HepG2 (cell line): ENCODE data around the gene S100A16. TPM values are rescaled to one million over a fixed set of nuclear protein-coding genes. Genes with fewer than 3 reads are reported as not detected.

Experiments
- ATAC-seq: fragments of 200-7000 bp; cut with Tn5 transposase; 3 replicates; pipeline ENCODE4 v1.9.1; 2020; ENCODE audit warnings: mild to moderate bottlenecking, moderate library complexity
- BruUV-seq: library from RNA; stranded (reverse); fragments of 400-500 nt; replicated peaks from 2 replicates; lab custom pipeline; 2021; lab: Mats Ljungman, UMichigan
- CTCF ChIA-PET: fragments of 300-600 bp; formaldehyde crosslinking; extraction: SDS; loops from one replicate; lab custom pipeline; 2021; ENCODE audit warnings: low total read pairs, inconsistent platforms, low intra/inter-chr PET ratio; lab: Yijun Ruan, JAX
- POLR2A ChIA-PET: fragments of 350-600 bp; sonication (Branson Sonifier 250); formaldehyde crosslinking; loops from one replicate; lab custom pipeline; 2020; ENCODE audit warnings: antibody characterized with exemption, inconsistent platforms; lab: Yijun Ruan, JAX
- DNase-seq: peaks from one replicate; pipeline ENCODE4 v3.0.0-alpha.2; 2015; ENCODE audit warnings: low spot score
- FAIRE-seq: peaks from 3 replicates; lab custom pipeline; 2011; peaks lifted over from hg19 to GRCh38; lab: Jason Lieb, UNC
- H2AFZ ChIP-seq: one replicate; pipeline ENCODE4 v1.6.1; 2011; ENCODE audit warnings: low read length, inconsistent platforms
- H3K27ac ChIP-seq: fragments of 300-600 bp; 3 replicates; pipeline ENCODE4 v1.8.0; 2011; ENCODE audit warnings: mixed run types, mild to moderate bottlenecking, mixed read lengths, low read length, inconsistent platforms; ENCODE audit not compliant: insufficient read depth; ENCODE audit errors: extremely low read length
- H3K27me3 ChIP-seq, 2 experiments: fragments of 200-600 bp in 1 of 2; 2 replicates in 1 of 2; 3 replicates in 1 of 2; pipeline versions ENCODE4 v1.6.0 to v1.8.0; 2011; ENCODE audit warnings: low read length in 2 of 2, mild to moderate bottlenecking in 2 of 2, moderate library complexity in 2 of 2, inconsistent platforms in 1 of 2; ENCODE audit not compliant: insufficient read depth in 2 of 2, control insufficient read depth in 1 of 2
- H3K36me3 ChIP-seq, 2 experiments: fragments of 200-600 bp in 1 of 2; replicated peaks in 1 of 2; 2 replicates in 1 of 2; 3 replicates in 1 of 2; pipeline versions ENCODE4 v1.5.1 to v1.8.0; 2011; ENCODE audit warnings: low read length in 2 of 2, inconsistent platforms in 1 of 2; ENCODE audit not compliant: insufficient read depth in 2 of 2, control insufficient read depth in 1 of 2
- H3K4me1 ChIP-seq: 2 replicates; pipeline ENCODE4 v1.5.1; 2012; ENCODE audit warnings: low read length, inconsistent platforms; ENCODE audit not compliant: insufficient read depth
- H3K4me2 ChIP-seq: 2 replicates; pipeline ENCODE4 v1.6.0; 2011; ENCODE audit warnings: low read depth, low read length, inconsistent platforms
- H3K4me3 ChIP-seq, 3 experiments: fragments of 200-600 bp in 1 of 3; sonication (generic), shearing (Covaris generic) in 1 of 3; replicated peaks in 1 of 3; 2 replicates each; pipeline ENCODE4 v1.5.1; 2011 to 2016; ENCODE audit warnings: low read length in 3 of 3, inconsistent platforms in 2 of 3, low read depth in 2 of 3, mild to moderate bottlenecking in 2 of 3, control low read depth in 1 of 3, mixed read lengths in 1 of 3; ENCODE audit not compliant: insufficient read depth in 1 of 3
- H3K79me2 ChIP-seq: one replicate; pipeline ENCODE4 v1.6.1; 2011; ENCODE audit warnings: low read length, inconsistent platforms; ENCODE audit not compliant: insufficient read depth
- H3K9ac ChIP-seq: 2 replicates; pipeline ENCODE4 v1.6.0; 2011; ENCODE audit warnings: mild to moderate bottlenecking, low read depth, low read length, inconsistent platforms; ENCODE audit not compliant: insufficient read depth
- H3K9me3 ChIP-seq: 2 replicates; pipeline ENCODE4 v1.5.1; 2012; ENCODE audit warnings: mild to moderate bottlenecking, low read length
- H4K20me1 ChIP-seq: 2 replicates; pipeline ENCODE4 v1.6.0; 2011; ENCODE audit warnings: inconsistent platforms, mild to moderate bottlenecking, low read length, moderate library complexity; ENCODE audit not compliant: insufficient read depth
- HDAC2 ChIP-seq: sonication (generic); formaldehyde crosslinking; IDR thresholded peaks from 2 replicates; pipeline ENCODE4 v1.4.0; 2020; ENCODE audit warnings: missing genetic modification reagents
- HES4 ChIP-seq: sonication (generic); formaldehyde crosslinking; IDR thresholded peaks from 2 replicates; pipeline ENCODE4 v1.9.0; 2021; ENCODE audit warnings: mild to moderate bottlenecking, missing genetic modification reagents, borderline replicate concordance
- MXD4 ChIP-seq: IDR thresholded peaks from 2 replicates; pipeline ENCODE4 v1.6.1; 2016; ENCODE audit warnings: mild to moderate bottlenecking, missing biosample characterization, missing genetic modification reagents
- SALL1 ChIP-seq: sonication (generic); formaldehyde crosslinking; IDR thresholded peaks from 2 replicates; pipeline ENCODE4 v1.8.0; 2022; ENCODE audit warnings: mild to moderate bottlenecking, missing genetic modification reagents
- SMC3 ChIP-seq: IDR thresholded peaks from 2 replicates; pipeline ENCODE4 v1.6.1; 2011; ENCODE audit warnings: low read length, improper control_type of control experiment
- ZFY ChIP-seq: sonication (generic); formaldehyde crosslinking; IDR thresholded peaks from 2 replicates; pipeline ENCODE4 v1.4.0; 2020; ENCODE audit warnings: missing genetic modification reagents
- ZNF431 ChIP-seq: sonication (generic); formaldehyde crosslinking; IDR thresholded peaks from 2 replicates; pipeline ENCODE4 v1.9.0; 2022; ENCODE audit warnings: missing genetic modification reagents, low read depth, mild to moderate bottlenecking, borderline replicate concordance
- ZNF556 ChIP-seq: sonication (generic); formaldehyde crosslinking; IDR thresholded peaks from 2 replicates; pipeline ENCODE4 v1.4.0; 2020; ENCODE audit warnings: mild to moderate bottlenecking, missing genetic modification reagents, borderline replicate concordance
- ZNF883 ChIP-seq: sonication (generic); formaldehyde crosslinking; IDR thresholded peaks from 2 replicates; pipeline ENCODE4 v1.5.1; 2020; ENCODE audit warnings: mild to moderate bottlenecking, missing genetic modification reagents; ENCODE audit errors: not compliant biosample characterization
- WGBS: methylation state at CpG from one replicate; pipeline ENCODE4 v1.1.6; 2017; ENCODE audit warnings: low lambda C conversion rate; 5-methylcytosine and 5-hydroxymethylcytosine counted together
- in situ Hi-C: cut with HindIII; loops from 2 replicates; pipeline ENCODE4 v1.10.0; 2017; ENCODE audit warnings: low pct_unique_long_range_greater_than_20kb; ENCODE audit not compliant: extremely low pct_ligation_motif_present
- intact Hi-C: fragments of 100-400 bp; cut with micrococcal nuclease; formaldehyde crosslinking; loops from one replicate; pipeline ENCODE4 v1.10.0; 2022; ENCODE audit not compliant: unreplicated experiment
- polyA plus RNA-seq, 8 experiments: library from polyadenylated mRNA; depleted of rRNA in 3 of 8; stranded (reverse) in 7 of 8; unstranded in 1 of 8; fragments of >200 nt; fragmentation: Illumina TruSeq in 4 of 8; extraction: Trizol in 4 of 8; gene quantifications; 2 replicates each; pipeline versions ENCODE4 v1.2.1 to v1.2.3, GENCODE V29; 2011 to 2016; ENCODE audit warnings: low read depth in 4 of 8, missing spikeins in 1 of 8, mixed read lengths in 1 of 8; ENCODE audit not compliant: insufficient read depth in 1 of 8
- total RNA-seq, 5 experiments: library from RNA; depleted of rRNA; stranded (reverse); fragments of >200 nt; fragmentation: Illumina TruSeq; extraction: Trizol; gene quantifications; 2 replicates each; pipeline ENCODE4 v1.2.3, GENCODE V29; 2016; ENCODE audit warnings: low read depth in 1 of 5
- TF ChIP-seq, protein P1 (sequence below): sonication (generic); formaldehyde crosslinking; conservative IDR thresholded peaks from 2 replicates; pipeline ENCODE4 v1.4.0; 2020; ENCODE audit warnings: missing genetic modification reagents
- TF ChIP-seq, protein P2 (sequence below): sonication (generic); formaldehyde crosslinking; IDR thresholded peaks from 2 replicates; pipeline ENCODE4 v1.4.0; 2020; ENCODE audit warnings: missing genetic modification reagents
- TF ChIP-seq, protein P3 (sequence below): sonication (generic); formaldehyde crosslinking; IDR thresholded peaks from 2 replicates; pipeline ENCODE4 v1.4.0; 2020; ENCODE audit warnings: missing genetic modification reagents
- TF ChIP-seq, protein P4 (sequence below): IDR thresholded peaks from 2 replicates; pipeline ENCODE4 v1.6.1; 2012; ENCODE audit warnings: inconsistent platforms
- TF ChIP-seq, protein P5 (sequence below): sonication (generic); formaldehyde crosslinking; conservative IDR thresholded peaks from 2 replicates; pipeline ENCODE4 v1.4.0; 2020; ENCODE audit warnings: mild to moderate bottlenecking, missing genetic modification reagents, moderate library complexity
- TF ChIP-seq, protein P6 (sequence below): sonication (generic); formaldehyde crosslinking; IDR thresholded peaks from 2 replicates; pipeline ENCODE4 v1.4.0; 2020; ENCODE audit warnings: low read depth, mild to moderate bottlenecking, missing genetic modification reagents

S100A16 gene
- total and polyA plus RNA-seq, 2 of the 13 experiments (the other 11 are each of a cell fraction or from before 2014, with no cell fraction given): 46.0 to 195 TPM

DNA sequence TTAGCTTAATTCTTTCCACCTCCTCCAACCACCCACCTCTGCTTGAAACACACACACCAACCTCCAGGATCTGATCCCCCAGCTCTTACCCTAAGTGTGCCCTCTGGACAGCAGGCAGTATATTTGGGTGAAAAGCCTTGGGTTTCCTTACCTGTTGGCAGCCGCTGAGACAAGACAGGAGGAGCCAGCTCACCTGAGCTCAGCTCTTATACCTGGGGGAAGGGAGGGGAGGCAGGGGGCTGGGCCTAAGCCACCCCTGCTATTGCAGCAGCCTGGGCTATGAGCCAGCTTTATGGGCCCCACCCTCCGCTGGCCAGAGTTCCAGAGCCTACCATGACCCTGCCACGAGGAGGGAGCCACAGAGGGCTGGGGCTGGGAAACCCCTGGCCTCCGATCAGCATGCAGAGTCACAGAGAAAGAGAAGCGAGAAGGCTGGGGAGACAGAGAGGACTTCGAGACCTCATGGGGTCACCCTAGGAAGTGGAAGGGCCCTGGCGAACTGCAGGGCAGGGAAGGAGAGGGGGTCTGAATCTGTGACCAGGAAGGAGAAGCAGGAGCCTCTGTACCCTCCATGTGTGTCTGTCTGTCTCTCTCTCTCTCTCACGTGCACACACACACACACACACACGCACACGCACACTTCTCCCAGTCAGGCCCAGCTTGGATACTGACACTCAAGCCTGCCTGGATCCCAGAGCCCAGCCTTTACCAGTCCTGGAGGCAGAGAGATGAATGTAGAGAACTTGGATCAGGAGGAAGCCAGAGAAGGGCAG, 3.4 kb upstream of the S100A16 start, which contains the start of gene S100A14:
S100A14 (minus strand) TSS at position 182 of the 773 bp plus-strand sequence. CDS start 467 bp downstream, outside the sequence.
- peak; percentile 49 for ATAC-seq
- peaks cover 0 to 1% of the 10 kb centered on the region in 2 experiments; a peak in 1 of 5 replicates for H3K36me3 ChIP-seq
- intact Hi-C loops: no loop called here
- TF ChIP-seq ZNF431 (CRISPR knock-in tag): no peak
- TF ChIP-seq ZFY: 0 out of 2 replicates have a peak, but pooled peaks have one; percentile 23
- TF ChIP-seq ZNF556 (CRISPR knock-in tag): 0 out of 2 replicates have a peak, but pooled peaks have one; percentile 36
- no peak for TF ChIP-seq MXD4 (CRISPR knock-in tag)
- TF ChIP-seq SMC3: no peak
- TF ChIP-seq, protein P1, sequence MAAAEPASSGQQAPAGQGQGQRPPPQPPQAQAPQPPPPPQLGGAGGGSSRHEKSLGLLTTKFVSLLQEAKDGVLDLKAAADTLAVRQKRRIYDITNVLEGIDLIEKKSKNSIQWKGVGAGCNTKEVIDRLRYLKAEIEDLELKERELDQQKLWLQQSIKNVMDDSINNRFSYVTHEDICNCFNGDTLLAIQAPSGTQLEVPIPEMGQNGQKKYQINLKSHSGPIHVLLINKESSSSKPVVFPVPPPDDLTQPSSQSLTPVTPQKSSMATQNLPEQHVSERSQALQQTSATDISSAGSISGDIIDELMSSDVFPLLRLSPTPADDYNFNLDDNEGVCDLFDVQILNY (CRISPR knock-in tag): no peak
- TF ChIP-seq, protein P2, sequence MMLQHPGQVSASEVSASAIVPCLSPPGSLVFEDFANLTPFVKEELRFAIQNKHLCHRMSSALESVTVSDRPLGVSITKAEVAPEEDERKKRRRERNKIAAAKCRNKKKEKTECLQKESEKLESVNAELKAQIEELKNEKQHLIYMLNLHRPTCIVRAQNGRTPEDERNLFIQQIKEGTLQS (CRISPR knock-in tag): no peak
- TF ChIP-seq ZNF883 (CRISPR knock-in tag): no peak
- no peak for TF ChIP-seq HES4 (CRISPR knock-in tag)
- TF ChIP-seq, protein P3, sequence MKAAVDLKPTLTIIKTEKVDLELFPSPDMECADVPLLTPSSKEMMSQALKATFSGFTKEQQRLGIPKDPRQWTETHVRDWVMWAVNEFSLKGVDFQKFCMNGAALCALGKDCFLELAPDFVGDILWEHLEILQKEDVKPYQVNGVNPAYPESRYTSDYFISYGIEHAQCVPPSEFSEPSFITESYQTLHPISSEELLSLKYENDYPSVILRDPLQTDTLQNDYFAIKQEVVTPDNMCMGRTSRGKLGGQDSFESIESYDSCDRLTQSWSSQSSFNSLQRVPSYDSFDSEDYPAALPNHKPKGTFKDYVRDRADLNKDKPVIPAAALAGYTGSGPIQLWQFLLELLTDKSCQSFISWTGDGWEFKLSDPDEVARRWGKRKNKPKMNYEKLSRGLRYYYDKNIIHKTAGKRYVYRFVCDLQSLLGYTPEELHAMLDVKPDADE (CRISPR knock-in tag): no peak
- TF ChIP-seq, protein P4, sequence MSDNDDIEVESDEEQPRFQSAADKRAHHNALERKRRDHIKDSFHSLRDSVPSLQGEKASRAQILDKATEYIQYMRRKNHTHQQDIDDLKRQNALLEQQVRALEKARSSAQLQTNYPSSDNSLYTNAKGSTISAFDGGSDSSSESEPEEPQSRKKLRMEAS: peak; percentile 81
- TF ChIP-seq, protein P5, sequence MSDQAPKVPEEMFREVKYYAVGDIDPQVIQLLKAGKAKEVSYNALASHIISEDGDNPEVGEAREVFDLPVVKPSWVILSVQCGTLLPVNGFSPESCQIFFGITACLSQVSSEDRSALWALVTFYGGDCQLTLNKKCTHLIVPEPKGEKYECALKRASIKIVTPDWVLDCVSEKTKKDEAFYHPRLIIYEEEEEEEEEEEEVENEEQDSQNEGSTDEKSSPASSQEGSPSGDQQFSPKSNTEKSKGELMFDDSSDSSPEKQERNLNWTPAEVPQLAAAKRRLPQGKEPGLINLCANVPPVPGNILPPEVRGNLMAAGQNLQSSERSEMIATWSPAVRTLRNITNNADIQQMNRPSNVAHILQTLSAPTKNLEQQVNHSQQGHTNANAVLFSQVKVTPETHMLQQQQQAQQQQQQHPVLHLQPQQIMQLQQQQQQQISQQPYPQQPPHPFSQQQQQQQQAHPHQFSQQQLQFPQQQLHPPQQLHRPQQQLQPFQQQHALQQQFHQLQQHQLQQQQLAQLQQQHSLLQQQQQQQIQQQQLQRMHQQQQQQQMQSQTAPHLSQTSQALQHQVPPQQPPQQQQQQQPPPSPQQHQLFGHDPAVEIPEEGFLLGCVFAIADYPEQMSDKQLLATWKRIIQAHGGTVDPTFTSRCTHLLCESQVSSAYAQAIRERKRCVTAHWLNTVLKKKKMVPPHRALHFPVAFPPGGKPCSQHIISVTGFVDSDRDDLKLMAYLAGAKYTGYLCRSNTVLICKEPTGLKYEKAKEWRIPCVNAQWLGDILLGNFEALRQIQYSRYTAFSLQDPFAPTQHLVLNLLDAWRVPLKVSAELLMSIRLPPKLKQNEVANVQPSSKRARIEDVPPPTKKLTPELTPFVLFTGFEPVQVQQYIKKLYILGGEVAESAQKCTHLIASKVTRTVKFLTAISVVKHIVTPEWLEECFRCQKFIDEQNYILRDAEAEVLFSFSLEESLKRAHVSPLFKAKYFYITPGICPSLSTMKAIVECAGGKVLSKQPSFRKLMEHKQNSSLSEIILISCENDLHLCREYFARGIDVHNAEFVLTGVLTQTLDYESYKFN: peak; percentile 34; the same call in 1 of the 2 replicates
- TF ChIP-seq, protein P6, sequence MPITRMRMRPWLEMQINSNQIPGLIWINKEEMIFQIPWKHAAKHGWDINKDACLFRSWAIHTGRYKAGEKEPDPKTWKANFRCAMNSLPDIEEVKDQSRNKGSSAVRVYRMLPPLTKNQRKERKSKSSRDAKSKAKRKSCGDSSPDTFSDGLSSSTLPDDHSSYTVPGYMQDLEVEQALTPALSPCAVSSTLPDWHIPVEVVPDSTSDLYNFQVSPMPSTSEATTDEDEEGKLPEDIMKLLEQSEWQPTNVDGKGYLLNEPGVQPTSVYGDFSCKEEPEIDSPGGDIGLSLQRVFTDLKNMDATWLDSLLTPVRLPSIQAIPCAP: no peak
- no peak for TF ChIP-seq HDAC2
- TF ChIP-seq SALL1 (CRISPR knock-in tag): peak; percentile 68

More for the DNA sequence above, 3.4 kb upstream of the S100A16 start, which contains the start of gene S100A14:
- Histone ChIP-seq H2AFZ (no peak within 1 kb of the TSS), H3K27me3 (no peaks in the 10 kb centered on the region), H3K4me3 (peak within 1 kb of the TSS in 1 of 3 experiments; percentile 14; a peak in 1 of 6 replicates), H3K4me2 (peak within 1 kb of the TSS; percentile 41), H3K9me3 (no peaks in the 10 kb centered on the region), H4K20me1 (no peaks in the 10 kb centered on the region), H3K27ac (no peak within 1 kb of the TSS), H3K79me2 (peaks cover 6% of the 10 kb centered on the region), H3K4me1 (peaks cover 56% of the 10 kb centered on the region), H3K9ac (peak within 1 kb of the TSS; percentile 40; the same call in 1 of the 2 replicates)
- no peak for FAIRE-seq
- BruUV-seq: no TSS peak
- ChIA-PET CTCF (no interaction called here), POLR2A (interaction anchor here (0.5 to 12.2 kb wide), 8 partner anchors 8 to 362 kb away, joined by 3 to 390 read pairs (median 4); partner anchors contain the start of genes CHTOP, JTB, S100A1 and S100A13)
- no peak for DNase-seq
- 55% methylated on average over 9 of the region's 10 CpGs for WGBS
- in situ Hi-C loops: no loop called here
